HepG2 (cell line): Measurements from ENCODE around the gene PCDHGB2. TPM values are rescaled to one million over a fixed set of nuclear protein-coding genes. Genes with fewer than 3 reads are reported as not detected.

Experiments
- EZH2 ChIP-seq: conservative IDR thresholded peaks from 2 replicates; pipeline ENCODE4 v1.6.1; 2012; ENCODE audit warnings: mild to moderate bottlenecking, low read depth, low read length, moderate library complexity
- GABPB1 ChIP-seq: IDR thresholded peaks from 2 replicates; pipeline ENCODE4 v1.6.1; 2016; ENCODE audit warnings: mild to moderate bottlenecking, missing genetic modification reagents, moderate library complexity, missing compliant biosample characterization
- GLMP ChIP-seq: sonication (generic); formaldehyde crosslinking; IDR thresholded peaks from 2 replicates; pipeline ENCODE4 v1.9.0; 2021; ENCODE audit warnings: missing genetic modification reagents, mild to moderate bottlenecking, borderline replicate concordance
- MAFG ChIP-seq: sonication (generic); formaldehyde crosslinking; IDR thresholded peaks from 2 replicates; pipeline ENCODE4 v1.5.1; 2020; ENCODE audit warnings: mild to moderate bottlenecking, missing genetic modification reagents
- MXD3 ChIP-seq: IDR thresholded peaks from 2 replicates; pipeline ENCODE4 v1.6.1; 2016; ENCODE audit warnings: mild to moderate bottlenecking, missing biosample characterization, missing genetic modification reagents
- PTBP1 ChIP-seq: fragments of 200-400 bp; formaldehyde crosslinking; IDR thresholded peaks from 2 replicates; pipeline ENCODE4 v1.6.1; 2018; ENCODE audit warnings: low read length, low read depth; ENCODE audit not compliant: poor library complexity, severe bottlenecking
- REXO4 ChIP-seq: sonication (generic); formaldehyde crosslinking; IDR thresholded peaks from 2 replicates; pipeline ENCODE4 v1.8.0; 2022; ENCODE audit warnings: missing genetic modification reagents, mild to moderate bottlenecking, borderline replicate concordance
- SAP130 ChIP-seq: IDR thresholded peaks from 2 replicates; pipeline ENCODE4 v1.6.1; 2016; ENCODE audit warnings: low read depth
- SRSF9 ChIP-seq: fragments of 200-400 bp; formaldehyde crosslinking; IDR thresholded peaks from 2 replicates; pipeline ENCODE4 v1.6.1; 2018; ENCODE audit warnings: borderline replicate concordance, mild to moderate bottlenecking, low read depth, low read length; ENCODE audit not compliant: insufficient read depth, poor library complexity, severe bottlenecking
- ZMYM4 ChIP-seq: sonication (generic); formaldehyde crosslinking; IDR thresholded peaks from 2 replicates; pipeline ENCODE4 v1.8.1; 2023; ENCODE audit warnings: mild to moderate bottlenecking, missing genetic modification reagents
- ZNF256 ChIP-seq: sonication (generic); formaldehyde crosslinking; conservative IDR thresholded peaks from 2 replicates; pipeline ENCODE4 v1.4.0; 2020; ENCODE audit warnings: missing genetic modification reagents
- ZNF3 ChIP-seq: IDR thresholded peaks from 2 replicates; pipeline ENCODE4 v1.7.0; 2017; ENCODE audit warnings: inconsistent platforms
- ZNF574 ChIP-seq: sonication (generic); formaldehyde crosslinking; IDR thresholded peaks from 2 replicates; pipeline ENCODE4 v1.4.0; 2020; ENCODE audit warnings: missing genetic modification reagents
- ZNF720 ChIP-seq: sonication (generic); formaldehyde crosslinking; IDR thresholded peaks from 2 replicates; pipeline ENCODE4 v1.4.0; 2020; ENCODE audit warnings: missing genetic modification reagents
- ZNF781 ChIP-seq: sonication (generic); formaldehyde crosslinking; IDR thresholded peaks from 2 replicates; pipeline ENCODE4 v1.5.1; 2020; ENCODE audit warnings: borderline replicate concordance, mild to moderate bottlenecking, missing genetic modification reagents; ENCODE audit errors: not compliant biosample characterization
- polyA plus RNA-seq, 8 experiments: library from polyadenylated mRNA; depleted of rRNA in 3 of 8; stranded (reverse) in 7 of 8; unstranded in 1 of 8; fragments of >200 nt; fragmentation: Illumina TruSeq in 4 of 8; extraction: Trizol in 4 of 8; gene quantifications; 2 replicates each; pipeline versions ENCODE4 v1.2.1 to v1.2.3, GENCODE V29; 2011 to 2016; ENCODE audit warnings: low read depth in 4 of 8, missing spikeins in 1 of 8, mixed read lengths in 1 of 8; ENCODE audit not compliant: insufficient read depth in 1 of 8
- total RNA-seq, 5 experiments: library from RNA; depleted of rRNA; stranded (reverse); fragments of >200 nt; fragmentation: Illumina TruSeq; extraction: Trizol; gene quantifications; 2 replicates each; pipeline ENCODE4 v1.2.3, GENCODE V29; 2016; ENCODE audit warnings: low read depth in 1 of 5
- TF ChIP-seq, protein P1 (sequence below): IDR thresholded peaks from 2 replicates; pipeline ENCODE4 v1.6.1; 2012; ENCODE audit warnings: low read depth, low read length, improper control_type of control experiment
- TF ChIP-seq, protein P2 (sequence below): sonication (generic); formaldehyde crosslinking; IDR thresholded peaks from 2 replicates; pipeline ENCODE4 v1.5.0; 2020; ENCODE audit warnings: mild to moderate bottlenecking, missing genetic modification reagents, borderline replicate concordance

PCDHGB2 gene
- total and polyA plus RNA-seq, 2 of the 13 experiments (the other 11 are each of a cell fraction or from before 2014, with no cell fraction given), result 0.64 to 0.82 TPM

DNA sequence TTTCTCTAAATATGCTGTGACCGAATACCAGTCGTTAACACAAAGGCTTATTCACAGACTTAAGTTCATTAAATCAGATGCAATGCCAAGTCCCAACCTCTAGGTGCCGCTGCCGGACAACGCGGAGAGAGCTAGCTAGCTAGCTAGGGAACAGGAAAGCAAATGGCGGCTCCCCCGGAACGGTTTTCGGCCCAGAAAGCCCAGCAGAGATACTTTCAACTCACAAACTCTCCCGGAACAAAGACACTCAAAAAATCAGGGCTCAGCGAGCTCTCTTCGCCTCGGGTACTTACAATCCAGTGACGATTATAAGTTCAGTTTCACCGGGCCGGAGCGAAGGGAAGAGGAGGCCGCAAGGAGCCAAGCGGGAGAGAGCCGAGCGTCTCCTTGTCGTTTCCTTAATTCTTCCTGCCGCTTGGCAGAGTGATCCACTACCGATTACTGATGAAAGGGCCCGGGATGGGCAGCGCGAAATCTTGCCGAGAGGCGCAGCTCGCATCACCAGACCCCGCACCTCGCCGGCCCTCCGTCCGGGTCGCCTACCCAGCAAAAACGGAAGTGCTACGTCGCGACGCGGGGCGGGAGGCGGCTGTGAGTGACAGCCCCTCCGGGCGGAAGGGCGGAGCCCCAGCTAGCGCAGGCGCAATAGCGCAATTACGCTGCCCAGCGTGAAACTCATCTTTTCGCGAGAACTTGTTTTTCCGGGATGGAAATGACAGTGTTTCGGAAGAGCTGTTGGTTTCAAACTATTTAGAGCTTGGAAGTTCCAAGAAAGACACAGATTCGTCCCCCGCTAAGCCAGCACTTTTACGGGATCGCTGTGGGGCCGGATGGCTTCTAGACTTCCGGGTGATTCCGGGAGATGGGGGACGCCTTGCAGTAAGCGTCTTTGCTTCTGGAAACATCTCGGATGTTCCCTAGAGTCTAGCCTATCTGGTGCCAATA, 39.3 kb upstream of the PCDHGB2 start, which contains the start of gene TAF7 (continued):
- TF ChIP-seq, protein P1, sequence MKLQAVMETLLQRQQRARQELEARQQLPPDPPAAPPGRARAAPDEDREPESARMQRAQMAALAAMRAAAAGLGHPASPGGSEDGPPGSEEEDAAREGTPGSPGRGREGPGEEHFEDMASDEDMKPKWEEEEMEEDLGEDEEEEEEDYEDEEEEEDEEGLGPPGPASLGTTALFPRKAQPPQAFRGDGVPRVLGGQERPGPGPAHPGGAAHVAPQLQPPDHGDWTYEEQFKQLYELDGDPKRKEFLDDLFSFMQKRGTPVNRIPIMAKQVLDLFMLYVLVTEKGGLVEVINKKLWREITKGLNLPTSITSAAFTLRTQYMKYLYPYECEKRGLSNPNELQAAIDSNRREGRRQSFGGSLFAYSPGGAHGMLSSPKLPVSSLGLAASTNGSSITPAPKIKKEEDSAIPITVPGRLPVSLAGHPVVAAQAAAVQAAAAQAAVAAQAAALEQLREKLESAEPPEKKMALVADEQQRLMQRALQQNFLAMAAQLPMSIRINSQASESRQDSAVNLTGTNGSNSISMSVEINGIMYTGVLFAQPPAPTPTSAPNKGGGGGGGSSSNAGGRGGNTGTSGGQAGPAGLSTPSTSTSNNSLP, result 0 out of 2 replicates have a peak, but pooled peaks have one; percentile 14
- TF ChIP-seq ZNF781 (CRISPR knock-in tag) (peak; percentile 88), SRSF9 (no peak), MXD3 (CRISPR knock-in tag) (peak; percentile 87; the same call in 1 of the 2 replicates), ZNF256 (CRISPR knock-in tag) (no peak), ZNF3 (CRISPR knock-in tag) (0 out of 2 replicates have a peak, but pooled peaks have one; percentile 78), REXO4 (CRISPR knock-in tag) (no peak), GLMP (CRISPR knock-in tag) (no peak), GABPB1 (CRISPR knock-in tag) (peak; percentile 98), EZH2 (no peak), ZMYM4 (peak; percentile 97), ZNF720 (CRISPR knock-in tag) (no peak), ZNF574 (CRISPR knock-in tag) (peak; percentile 91), SAP130 (CRISPR knock-in tag) (peak; percentile 85), PTBP1 (peak; percentile 53), MAFG (CRISPR knock-in tag) (no peak)
- TF ChIP-seq, protein P2, sequence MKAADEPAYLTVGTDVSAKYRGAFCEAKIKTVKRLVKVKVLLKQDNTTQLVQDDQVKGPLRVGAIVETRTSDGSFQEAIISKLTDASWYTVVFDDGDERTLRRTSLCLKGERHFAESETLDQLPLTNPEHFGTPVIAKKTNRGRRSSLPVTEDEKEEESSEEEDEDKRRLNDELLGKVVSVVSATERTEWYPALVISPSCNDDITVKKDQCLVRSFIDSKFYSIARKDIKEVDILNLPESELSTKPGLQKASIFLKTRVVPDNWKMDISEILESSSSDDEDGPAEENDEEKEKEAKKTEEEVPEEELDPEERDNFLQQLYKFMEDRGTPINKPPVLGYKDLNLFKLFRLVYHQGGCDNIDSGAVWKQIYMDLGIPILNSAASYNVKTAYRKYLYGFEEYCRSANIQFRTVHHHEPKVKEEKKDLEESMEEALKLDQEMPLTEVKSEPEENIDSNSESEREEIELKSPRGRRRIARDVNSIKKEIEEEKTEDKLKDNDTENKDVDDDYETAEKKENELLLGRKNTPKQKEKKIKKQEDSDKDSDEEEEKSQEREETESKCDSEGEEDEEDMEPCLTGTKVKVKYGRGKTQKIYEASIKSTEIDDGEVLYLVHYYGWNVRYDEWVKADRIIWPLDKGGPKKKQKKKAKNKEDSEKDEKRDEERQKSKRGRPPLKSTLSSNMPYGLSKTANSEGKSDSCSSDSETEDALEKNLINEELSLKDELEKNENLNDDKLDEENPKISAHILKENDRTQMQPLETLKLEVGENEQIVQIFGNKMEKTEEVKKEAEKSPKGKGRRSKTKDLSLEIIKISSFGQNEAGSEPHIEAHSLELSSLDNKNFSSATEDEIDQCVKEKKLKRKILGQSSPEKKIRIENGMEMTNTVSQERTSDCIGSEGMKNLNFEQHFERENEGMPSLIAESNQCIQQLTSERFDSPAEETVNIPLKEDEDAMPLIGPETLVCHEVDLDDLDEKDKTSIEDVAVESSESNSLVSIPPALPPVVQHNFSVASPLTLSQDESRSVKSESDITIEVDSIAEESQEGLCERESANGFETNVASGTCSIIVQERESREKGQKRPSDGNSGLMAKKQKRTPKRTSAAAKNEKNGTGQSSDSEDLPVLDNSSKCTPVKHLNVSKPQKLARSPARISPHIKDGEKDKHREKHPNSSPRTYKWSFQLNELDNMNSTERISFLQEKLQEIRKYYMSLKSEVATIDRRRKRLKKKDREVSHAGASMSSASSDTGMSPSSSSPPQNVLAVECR, result peak; percentile 80
